Measurements from ENCODE around the gene HEG1.

The HEG1 gene

DNA sequence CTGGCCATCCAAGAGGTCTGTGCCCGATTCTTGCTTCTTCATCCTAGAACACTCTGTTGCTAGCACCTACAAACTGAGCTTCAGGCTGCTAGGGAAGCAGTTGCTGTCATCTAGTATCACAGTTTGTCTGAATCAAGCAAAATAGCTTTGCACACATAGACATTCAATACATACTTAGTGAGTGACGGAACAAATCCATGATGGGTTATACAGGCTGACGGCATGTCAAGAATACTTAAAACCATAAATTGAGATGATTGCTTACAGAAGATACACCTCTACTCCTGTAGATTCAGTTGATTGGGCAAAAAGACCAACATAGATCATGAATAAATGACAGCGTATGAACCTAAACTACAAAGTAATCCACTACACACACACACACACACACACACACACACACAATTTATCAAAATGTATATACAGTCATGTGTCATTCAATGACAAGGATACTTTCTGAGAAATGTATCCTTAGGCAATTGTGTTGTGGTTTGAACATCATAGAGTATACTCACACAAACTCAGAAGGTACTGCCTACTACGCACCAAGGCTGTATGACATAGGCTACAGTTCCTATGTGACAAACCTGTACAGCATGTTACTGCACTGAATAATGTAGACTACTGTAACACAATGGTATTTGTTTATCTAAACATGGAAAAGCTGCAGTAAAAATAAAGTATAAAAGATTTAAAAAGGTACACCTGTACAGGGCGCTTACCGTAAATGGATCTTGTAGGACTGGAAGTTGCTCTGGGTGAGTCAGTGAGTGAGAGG is 14.4 kb upstream of the HEG1 start:
- DNase-seq (ENCODE audit: low read depth): no peak
- H3K4me3 ChIP-seq (ENCODE audit: low read length): no peak overlapping the region
- TF ChIP-seq, protein P1, sequence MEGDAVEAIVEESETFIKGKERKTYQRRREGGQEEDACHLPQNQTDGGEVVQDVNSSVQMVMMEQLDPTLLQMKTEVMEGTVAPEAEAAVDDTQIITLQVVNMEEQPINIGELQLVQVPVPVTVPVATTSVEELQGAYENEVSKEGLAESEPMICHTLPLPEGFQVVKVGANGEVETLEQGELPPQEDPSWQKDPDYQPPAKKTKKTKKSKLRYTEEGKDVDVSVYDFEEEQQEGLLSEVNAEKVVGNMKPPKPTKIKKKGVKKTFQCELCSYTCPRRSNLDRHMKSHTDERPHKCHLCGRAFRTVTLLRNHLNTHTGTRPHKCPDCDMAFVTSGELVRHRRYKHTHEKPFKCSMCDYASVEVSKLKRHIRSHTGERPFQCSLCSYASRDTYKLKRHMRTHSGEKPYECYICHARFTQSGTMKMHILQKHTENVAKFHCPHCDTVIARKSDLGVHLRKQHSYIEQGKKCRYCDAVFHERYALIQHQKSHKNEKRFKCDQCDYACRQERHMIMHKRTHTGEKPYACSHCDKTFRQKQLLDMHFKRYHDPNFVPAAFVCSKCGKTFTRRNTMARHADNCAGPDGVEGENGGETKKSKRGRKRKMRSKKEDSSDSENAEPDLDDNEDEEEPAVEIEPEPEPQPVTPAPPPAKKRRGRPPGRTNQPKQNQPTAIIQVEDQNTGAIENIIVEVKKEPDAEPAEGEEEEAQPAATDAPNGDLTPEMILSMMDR (conservative IDR thresholded peaks at IDR 0.05; ENCODE audit: low read depth, low read length): no peak

DNA sequence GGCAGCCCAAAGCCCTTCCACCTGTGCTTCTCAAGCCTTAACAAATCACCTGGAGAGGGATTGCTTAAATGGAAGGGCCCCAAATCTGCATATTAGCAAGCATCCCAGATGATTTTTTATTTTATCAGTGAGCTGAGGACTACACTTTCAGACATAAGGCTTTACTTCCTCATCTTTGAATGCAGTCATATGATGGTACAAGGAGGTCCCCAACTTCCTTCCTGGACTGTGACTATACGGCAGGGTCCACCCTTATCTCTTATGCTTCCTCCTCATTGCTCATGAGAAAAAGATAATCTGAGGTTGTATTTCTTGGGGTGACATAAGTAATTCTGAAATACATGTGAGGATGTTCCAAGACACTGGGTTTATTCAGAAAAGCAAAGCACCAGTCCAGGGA is 13.7 kb upstream of the HEG1 start:
- TF ChIP-seq, protein P1 (conservative IDR thresholded peaks at IDR 0.05; ENCODE audit: low read depth, low read length): no peak

DNA sequence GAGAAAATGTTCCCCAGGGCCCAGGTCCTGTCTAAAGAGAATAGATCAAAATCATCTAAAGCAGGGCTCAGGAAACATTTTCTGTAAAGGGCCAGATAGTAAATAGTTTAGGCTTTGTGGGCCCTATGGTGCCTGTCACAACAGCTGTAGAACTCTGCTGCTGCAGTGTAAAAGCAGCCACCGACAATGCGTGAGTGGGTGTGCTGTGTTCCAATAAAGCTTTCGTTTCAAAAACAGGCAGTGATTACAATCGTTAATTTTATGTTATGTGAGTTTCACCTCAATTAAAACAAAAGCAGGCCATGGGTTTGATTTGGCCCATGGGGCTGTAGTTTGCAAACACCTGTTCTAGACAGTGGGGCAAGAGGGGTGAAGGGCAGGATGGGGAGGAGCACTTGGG is 12.5 kb upstream of the HEG1 start:
- no peak for DNase-seq (ENCODE audit: low read depth)

More for the DNA sequence above, 13.7 kb upstream of the HEG1 start:
- no peak for DNase-seq (ENCODE audit: low read depth)
- H3K4me3 ChIP-seq (ENCODE audit: low read length): no peak overlapping the region

DNA sequence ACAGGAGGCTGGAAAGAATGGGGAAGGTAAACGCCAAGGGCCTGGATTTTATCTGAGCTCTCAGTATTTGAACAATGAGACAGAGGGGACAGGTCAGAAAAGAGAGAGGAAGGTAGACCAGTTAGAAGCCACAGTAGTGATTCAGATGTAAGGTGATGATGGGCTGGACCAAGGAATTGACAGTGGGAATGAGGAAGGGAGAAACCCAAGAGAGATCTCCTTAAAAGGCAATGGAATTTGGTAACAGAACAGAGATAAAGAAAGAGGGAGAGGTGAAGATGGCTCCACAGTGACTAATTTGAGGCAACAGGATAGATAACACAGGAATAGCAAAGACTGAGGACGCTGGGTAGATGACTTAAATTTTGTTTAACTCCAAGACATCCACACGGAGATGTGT is 11.4 kb upstream of the HEG1 start:
- DNase-seq (ENCODE audit: low read depth): no peak
- no peak overlapping the region for H3K4me3 ChIP-seq (ENCODE audit: low read length)
- TF ChIP-seq, protein P1 (conservative IDR thresholded peaks at IDR 0.05; ENCODE audit: low read depth, low read length): no peak

More for the DNA sequence above, 12.5 kb upstream of the HEG1 start:
- TF ChIP-seq, protein P1 (conservative IDR thresholded peaks at IDR 0.05; ENCODE audit: low read depth, low read length): no peak
- H3K4me3 ChIP-seq (ENCODE audit: low read length): no peak overlapping the region

DNA sequence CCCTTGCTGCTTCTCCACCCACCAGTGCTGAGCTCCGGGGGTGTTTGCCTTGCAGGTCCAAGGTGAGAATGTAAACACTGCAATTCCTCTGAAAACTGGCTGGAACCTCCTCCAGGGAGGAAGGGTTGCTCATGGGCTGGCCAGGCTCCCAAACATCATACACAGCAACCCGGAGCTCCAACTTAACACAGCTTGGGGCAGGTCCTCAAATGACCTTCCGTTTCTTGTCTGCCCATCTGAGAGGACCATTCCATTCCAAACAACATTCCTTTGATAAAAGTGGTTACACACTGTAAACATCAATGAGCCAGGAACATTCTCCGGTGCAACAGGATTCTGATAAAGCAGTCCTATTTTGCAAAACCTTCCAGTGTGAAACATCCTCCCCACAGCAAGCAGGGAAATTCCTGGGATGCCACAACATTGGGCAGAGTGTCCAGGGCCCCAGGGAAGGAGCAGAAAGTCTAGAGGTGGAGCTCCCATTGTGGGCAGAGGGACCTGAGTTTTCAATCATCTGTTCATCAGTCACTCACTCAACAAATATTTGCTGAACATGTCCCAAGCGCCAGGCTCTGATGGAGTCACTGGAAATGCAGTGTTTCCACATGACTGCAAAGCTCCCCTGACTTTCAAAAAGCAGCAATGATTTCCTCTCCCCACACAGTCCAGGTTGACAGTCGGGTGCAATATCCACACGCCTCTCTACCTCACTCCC is 7.3 kb upstream of the HEG1 start:
- TF ChIP-seq, protein P1 (conservative IDR thresholded peaks at IDR 0.05; ENCODE audit: low read depth, low read length): no peak
- no peak for DNase-seq (ENCODE audit: low read depth)

DNA sequence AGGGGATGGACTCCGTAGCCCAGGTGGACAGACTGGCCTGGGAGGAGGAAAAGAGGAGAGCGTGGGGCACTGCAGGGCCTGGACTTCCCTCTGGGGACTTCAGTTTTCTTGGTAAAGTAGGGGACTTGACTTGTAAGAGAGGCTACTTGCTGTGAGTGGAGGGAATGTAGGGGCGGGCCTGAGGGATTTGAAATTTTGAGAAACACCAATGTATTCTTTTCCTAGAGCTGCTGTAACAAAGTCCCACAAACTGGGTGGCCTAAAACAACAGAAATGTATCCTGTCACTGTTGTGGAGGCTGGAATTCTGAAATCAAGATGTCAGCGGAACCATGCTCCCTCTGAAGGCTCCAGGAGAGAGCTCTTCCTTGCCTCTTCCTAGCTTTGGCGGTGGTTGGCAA is 5.8 kb upstream of the HEG1 start:
- TF ChIP-seq, protein P1 (conservative IDR thresholded peaks at IDR 0.05; ENCODE audit: low read depth, low read length): no peak
- DNase-seq (ENCODE audit: low read depth): no peak
- no peak overlapping the region for H3K4me3 ChIP-seq (ENCODE audit: low read length)

More for the DNA sequence above, 7.3 kb upstream of the HEG1 start:
- no peak overlapping the region for H3K4me3 ChIP-seq (ENCODE audit: low read length)

Measured in retinal pigment epithelial cell (primary cell).